ENCODE data around the gene HOXB8. TPM values are rescaled to one million over a fixed set of nuclear protein-coding genes. Genes with fewer than 3 reads are reported as not detected.

The HOXB8 gene
- total and polyA plus RNA-seq, 2 donors (not counting 1 experiment from before 2014, with no cell fraction given): 0.33 to 2.0 TPM

DNA sequence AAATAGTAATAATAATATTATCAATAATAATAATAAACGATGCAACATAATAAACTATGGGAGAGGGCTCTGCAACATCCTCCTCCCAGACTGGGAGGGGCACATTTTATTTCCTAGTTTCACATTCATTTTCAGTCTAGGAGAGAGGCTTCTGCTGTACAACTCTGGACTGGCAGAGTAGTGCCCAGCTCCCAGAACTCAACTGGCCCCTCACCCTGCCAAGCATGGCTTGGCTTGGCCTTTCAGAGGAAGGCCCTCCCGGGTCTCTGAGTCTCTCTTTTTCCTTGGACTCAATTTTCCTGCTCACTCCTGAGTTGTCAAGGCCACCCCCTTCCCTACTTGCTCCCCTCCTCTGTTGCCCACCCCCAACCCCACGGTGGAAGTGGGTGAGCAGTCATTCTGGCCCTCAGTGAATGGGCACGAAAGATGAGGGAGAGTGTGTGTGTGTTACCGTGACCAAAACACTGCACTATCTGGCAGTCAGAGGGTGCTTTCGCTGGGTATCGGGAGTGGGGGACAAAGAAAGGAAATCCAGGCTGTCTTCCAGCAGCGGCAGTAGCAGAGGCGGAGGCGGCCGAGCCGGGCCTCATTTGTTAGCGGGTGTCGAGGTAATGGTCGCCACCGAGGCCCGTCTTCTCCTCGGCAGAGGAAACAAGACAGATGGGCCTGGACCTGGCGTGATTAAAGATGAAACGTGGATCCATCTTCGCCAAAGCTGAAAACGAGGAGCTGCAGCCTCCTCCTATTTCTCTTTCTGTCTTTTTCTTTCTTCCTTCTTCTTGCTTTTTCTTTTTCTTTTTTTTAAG, 39.2 kb downstream of the HOXB8 start:
- Histone ChIP-seq H3K27me3 (ENCODE audit: control insufficient read depth, insufficient read depth, low read length) (no peaks in the 10 kb centered on the region), H3K36me3 (ENCODE audit: control insufficient read depth, insufficient read depth, low read length) (peaks cover 1% of the 10 kb centered on the region), H3K27ac (ENCODE audit: insufficient read depth, low read length) (peak overlapping the region; percentile 98), H3K4me2 (ENCODE audit: extremely low read depth, insufficient read depth, low read length) (peak overlapping the region; percentile 86), H3K9ac (ENCODE audit: insufficient read depth, low read length) (peak overlapping the region; percentile 50), H4K20me1 (ENCODE audit: control insufficient read depth, extremely low read depth, insufficient read depth, low read length) (no peaks in the 10 kb centered on the region), H3K4me1 (ENCODE audit: control insufficient read depth, extremely low read depth, insufficient read depth, low read length) (peaks cover 12% of the 10 kb centered on the region), H2AFZ (ENCODE audit: low read length) (no peak overlapping the region), H3K4me3 (replicated peaks in 1 of 4; ENCODE audit: control extremely low read depth in 1 of 4, insufficient read depth in 1 of 4, low read depth in 3 of 4, low read length in 4 of 4) (peak overlapping the region; percentile 25 to 98 (median 58)), H3K79me2 (ENCODE audit: control insufficient read depth, insufficient read depth, low read length) (peaks cover 99% of the 10 kb centered on the region), H3K9me3 (ENCODE audit: control insufficient read depth, insufficient read depth, low read depth, low read length) (no peaks in the 10 kb centered on the region)
- DNase-seq (ENCODE audit: low read depth in 2 of 2): peak in 1 of 2 donors; percentile 83
- no peak for TF ChIP-seq CTCF (conservative IDR thresholded peaks at IDR 0.05 in 1 of 2, IDR thresholded peaks at IDR 0.05 in 1 of 2; ENCODE audit: low read depth in 1 of 2, low read length in 2 of 2)
- TF ChIP-seq EZH2 (IDR thresholded peaks at IDR 0.05; ENCODE audit: low read length, missing control alignments): no peak

GRCh38 chr17:48575066-48575582, 40.0 kb downstream of the HOXB8 start:
- H3K36me3 ChIP-seq (ENCODE audit: control insufficient read depth, insufficient read depth, low read length): peaks cover 3% of the 10 kb centered on the region
- H3K4me3 ChIP-seq (replicated peaks in 1 of 4; ENCODE audit: control extremely low read depth in 1 of 4, insufficient read depth in 1 of 4, low read depth in 3 of 4, low read length in 4 of 4): peak overlapping the region; percentile 25 to 98 (median 53)
- H3K27ac ChIP-seq (ENCODE audit: insufficient read depth, low read length): peak overlapping the region; percentile 98
- peak; percentile 81 to 92 for DNase-seq (ENCODE audit: low read depth in 2 of 2)
- H3K27me3 ChIP-seq (ENCODE audit: control insufficient read depth, insufficient read depth, low read length): no peaks in the 10 kb centered on the region
- no peak overlapping the region for H3K9ac ChIP-seq (ENCODE audit: insufficient read depth, low read length)
- H3K4me1 ChIP-seq (ENCODE audit: control insufficient read depth, extremely low read depth, insufficient read depth, low read length): peaks cover 14% of the 10 kb centered on the region
- no peak overlapping the region for H2AFZ ChIP-seq (ENCODE audit: low read length)
- H3K79me2 ChIP-seq (ENCODE audit: control insufficient read depth, insufficient read depth, low read length): peaks cover 99% of the 10 kb centered on the region
- TF ChIP-seq EZH2 (IDR thresholded peaks at IDR 0.05; ENCODE audit: low read length, missing control alignments) (no peak), CTCF (conservative IDR thresholded peaks at IDR 0.05 in 1 of 2, IDR thresholded peaks at IDR 0.05 in 1 of 2; ENCODE audit: low read depth in 1 of 2, low read length in 2 of 2) (no peak)
- no peaks in the 10 kb centered on the region for H4K20me1 ChIP-seq (ENCODE audit: control insufficient read depth, extremely low read depth, insufficient read depth, low read length)
- peak overlapping the region; percentile 86 for H3K4me2 ChIP-seq (ENCODE audit: extremely low read depth, insufficient read depth, low read length)
- H3K9me3 ChIP-seq (ENCODE audit: control insufficient read depth, insufficient read depth, low read depth, low read length): no peaks in the 10 kb centered on the region

DNA sequence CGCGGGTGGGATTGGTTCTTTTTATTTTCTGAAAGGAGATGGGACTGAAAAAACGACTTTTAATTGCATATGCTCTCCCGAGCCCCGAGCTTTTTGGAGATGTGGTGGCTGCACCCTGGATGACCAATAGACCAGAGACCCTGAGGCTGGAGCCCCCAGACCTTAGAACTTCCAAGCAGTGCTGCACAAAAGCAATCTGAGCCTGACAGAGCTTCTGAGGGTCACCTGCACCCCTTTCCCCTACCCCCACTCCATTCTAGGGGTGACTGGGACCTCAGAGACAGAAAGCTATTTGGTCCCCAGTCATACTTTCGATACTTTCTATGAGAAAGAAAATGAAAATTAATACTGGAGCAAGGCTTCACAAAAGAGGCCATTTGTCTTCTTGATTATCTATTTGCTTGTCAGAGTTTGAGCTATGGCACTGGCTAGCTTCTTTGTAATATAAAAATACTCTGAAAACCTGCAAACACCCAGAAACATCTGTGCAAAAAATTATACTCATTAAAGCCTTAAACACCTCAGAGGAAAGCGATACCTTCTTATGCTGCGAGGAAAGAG, 40.5 kb downstream of the HOXB8 start:
- Histone ChIP-seq H3K4me3 (replicated peaks in 1 of 4; ENCODE audit: control extremely low read depth in 1 of 4, insufficient read depth in 1 of 4, low read depth in 3 of 4, low read length in 4 of 4) (peak overlapping the region; percentile 25 to 98 (median 60)), H3K79me2 (ENCODE audit: control insufficient read depth, insufficient read depth, low read length) (peaks cover 99% of the 10 kb centered on the region), H4K20me1 (ENCODE audit: control insufficient read depth, extremely low read depth, insufficient read depth, low read length) (no peaks in the 10 kb centered on the region), H2AFZ (ENCODE audit: low read length) (no peak overlapping the region), H3K9me3 (ENCODE audit: control insufficient read depth, insufficient read depth, low read depth, low read length) (no peaks in the 10 kb centered on the region), H3K27ac (ENCODE audit: insufficient read depth, low read length) (peak overlapping the region; percentile 98), H3K36me3 (ENCODE audit: control insufficient read depth, insufficient read depth, low read length) (peaks cover 3% of the 10 kb centered on the region), H3K9ac (ENCODE audit: insufficient read depth, low read length) (no peak overlapping the region), H3K4me1 (ENCODE audit: control insufficient read depth, extremely low read depth, insufficient read depth, low read length) (peaks cover 14% of the 10 kb centered on the region), H3K4me2 (ENCODE audit: extremely low read depth, insufficient read depth, low read length) (peak overlapping the region; percentile 86), H3K27me3 (ENCODE audit: control insufficient read depth, insufficient read depth, low read length) (no peaks in the 10 kb centered on the region)
- DNase-seq (ENCODE audit: low read depth in 2 of 2): no peak
- TF ChIP-seq CTCF (conservative IDR thresholded peaks at IDR 0.05 in 1 of 2, IDR thresholded peaks at IDR 0.05 in 1 of 2; ENCODE audit: low read depth in 1 of 2, low read length in 2 of 2) (no peak), EZH2 (IDR thresholded peaks at IDR 0.05; ENCODE audit: low read length, missing control alignments) (no peak)

Measured in fibroblast of lung (primary cell).